GM21576 (cell line): Measurements from ENCODE around the gene SLC25A6.
A peak's percentile ranks its signal among the peaks of the same experiment; 100 is the strongest.
"Not testable (repeated sequence)": the region's sequence is repeated elsewhere in the genome, so short reads cannot be mapped to it uniquely, and the experiment has no call there.

Source experiments
- ATAC-seq: cut with Tn5 transposase; IDR thresholded peaks from one replicate; pipeline ENCODE4 v1.9.1; 2021; ENCODE audit warnings: mild to moderate bottlenecking, moderate library complexity; ENCODE audit not compliant: unreplicated experiment

SLC25A6 gene

GRCh38 chrX:1391707-1392375 is at the start of gene SLC25A6:
SLC25A6 (minus strand) TSS chrX:1392113; CDS start chrX:1392009, 104 bp downstream.
- ATAC-seq, result peak; percentile 97

DNA sequence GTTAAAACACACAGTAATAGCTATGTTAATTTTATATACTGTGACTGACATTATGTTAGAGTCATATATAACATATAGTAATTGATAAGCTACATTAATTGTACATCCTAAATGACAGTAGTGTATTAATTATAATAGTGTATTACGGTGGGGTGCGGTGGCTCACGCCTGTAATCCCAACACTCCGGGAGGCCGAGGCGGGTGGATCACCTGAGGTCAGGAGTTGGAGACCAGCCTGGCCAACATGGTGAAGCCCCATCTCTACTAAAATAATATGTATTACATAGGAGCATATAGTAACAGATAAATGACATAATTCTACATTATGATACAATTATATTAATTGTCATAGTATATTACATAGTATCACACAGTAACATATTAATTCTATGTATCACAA is 48.6 kb upstream of the SLC25A6 start:
- no peak for ATAC-seq

DNA sequence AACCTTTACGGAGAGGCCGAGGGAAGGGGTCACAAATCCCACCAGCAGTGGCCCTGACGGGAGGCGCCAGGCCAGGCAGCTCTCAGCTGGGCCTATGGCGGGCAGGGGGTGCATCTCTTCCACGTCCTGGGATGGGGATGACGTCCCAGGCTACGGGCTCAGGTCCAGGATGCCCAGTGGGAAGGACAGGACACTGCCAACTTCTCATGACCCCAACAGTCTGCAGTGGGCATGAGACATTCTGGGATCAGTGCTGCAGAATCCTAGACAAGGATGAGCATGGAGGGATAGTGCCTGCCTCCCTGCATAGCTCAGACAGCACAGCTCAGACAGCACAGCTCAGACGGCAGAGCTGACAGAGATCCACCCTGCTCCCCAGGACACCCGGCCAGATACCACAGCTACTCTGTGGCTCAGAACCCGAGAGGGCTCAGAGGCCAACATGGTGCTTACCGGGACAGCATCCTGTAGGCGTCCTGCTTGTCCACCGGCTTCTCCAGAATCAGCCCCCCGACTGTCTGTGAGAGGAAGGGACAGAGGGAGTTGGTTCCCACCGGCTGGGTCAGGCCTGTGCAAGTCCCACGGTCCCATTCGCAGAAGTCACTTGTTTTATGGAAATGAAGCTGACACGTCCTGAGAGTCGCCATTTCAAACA is 43.5 kb upstream of the SLC25A6 start:
- no peak for ATAC-seq

DNA sequence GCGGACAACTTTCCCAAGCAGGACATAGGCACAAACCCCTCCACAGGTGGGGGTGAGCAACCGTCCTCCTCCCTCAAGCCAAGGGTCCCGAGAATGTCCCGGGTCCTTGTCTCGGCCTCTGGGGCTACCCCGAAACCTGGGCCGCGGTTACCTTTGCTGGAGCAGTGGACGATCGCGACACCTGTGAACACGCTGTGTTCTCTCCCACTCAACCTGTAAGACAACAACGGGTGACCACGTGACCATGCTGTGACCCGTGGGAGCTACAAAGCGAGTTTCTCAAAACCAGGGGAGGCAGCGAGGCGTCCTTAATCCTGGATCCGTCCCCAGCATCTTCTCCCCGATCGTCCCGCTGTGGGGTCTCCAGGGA is 42.9 kb upstream of the SLC25A6 start:
- no peak for ATAC-seq

GRCh38 chrX:1433646-1434357 is 41.9 kb upstream of the SLC25A6 start:
- no peak for ATAC-seq

GRCh38 chrX:1430451-1430850 is 38.5 kb upstream of the SLC25A6 start:
- no peak for ATAC-seq

- no peak for ATAC-seq
Measured at GRCh38 chrX:1427756-1428155, 35.8 kb upstream of the SLC25A6 start.

DNA sequence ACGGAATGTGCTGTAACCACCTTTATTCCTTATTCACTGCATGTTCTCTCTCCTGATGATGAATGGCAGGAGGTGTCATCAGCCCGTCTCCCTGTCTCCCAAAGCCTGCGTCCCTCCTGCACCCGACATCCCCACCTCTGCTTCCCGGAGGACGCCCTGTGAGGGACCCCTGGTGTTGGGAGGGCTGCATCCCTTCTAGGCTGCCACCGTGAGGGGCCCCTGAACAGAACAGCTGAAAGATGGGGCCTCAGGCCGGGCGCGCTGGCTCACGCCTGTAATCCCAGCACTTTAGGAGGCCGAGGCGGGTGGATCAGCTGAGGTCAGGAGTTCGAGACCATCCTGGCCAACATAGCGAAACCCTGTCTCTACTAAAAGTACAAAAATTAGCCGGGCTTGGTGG is 34.4 kb upstream of the SLC25A6 start:
- not testable (repeated sequence) for ATAC-seq

- no peak for ATAC-seq
Measured at GRCh38 chrX:1425381-1425780, 33.5 kb upstream of the SLC25A6 start.

DNA sequence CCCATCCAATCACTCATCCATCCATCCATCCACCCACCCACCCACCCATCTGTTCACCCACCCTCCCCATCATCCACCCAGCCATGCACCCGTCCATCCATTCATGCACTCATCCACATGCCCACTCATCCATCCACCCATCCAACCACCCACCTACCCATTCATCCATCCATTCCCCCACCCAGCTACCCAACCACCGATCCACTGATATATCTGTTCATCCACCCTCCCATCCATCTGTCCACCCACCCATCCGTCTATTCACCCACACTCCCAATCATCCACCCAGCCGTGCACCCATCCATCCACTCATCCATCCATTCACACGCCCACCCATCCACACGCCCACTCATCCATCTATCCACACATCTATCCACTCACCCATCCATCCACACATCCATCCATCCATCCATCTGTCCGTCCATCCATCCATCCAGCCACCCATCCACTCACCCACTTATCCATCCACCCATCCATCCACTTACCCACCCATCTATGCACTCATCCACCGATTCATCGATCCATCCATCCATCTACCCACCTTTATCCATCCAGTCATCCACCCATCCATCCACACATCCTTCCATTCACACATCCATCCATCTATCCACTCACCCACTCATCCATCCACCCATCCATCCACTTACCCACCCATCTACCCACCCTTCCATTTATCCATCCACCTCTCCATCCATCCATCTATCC is 32.4 kb upstream of the SLC25A6 start:
- no peak for ATAC-seq

GRCh38 chrX:1423215-1423614 is 31.3 kb upstream of the SLC25A6 start:
- ATAC-seq, result no peak

DNA sequence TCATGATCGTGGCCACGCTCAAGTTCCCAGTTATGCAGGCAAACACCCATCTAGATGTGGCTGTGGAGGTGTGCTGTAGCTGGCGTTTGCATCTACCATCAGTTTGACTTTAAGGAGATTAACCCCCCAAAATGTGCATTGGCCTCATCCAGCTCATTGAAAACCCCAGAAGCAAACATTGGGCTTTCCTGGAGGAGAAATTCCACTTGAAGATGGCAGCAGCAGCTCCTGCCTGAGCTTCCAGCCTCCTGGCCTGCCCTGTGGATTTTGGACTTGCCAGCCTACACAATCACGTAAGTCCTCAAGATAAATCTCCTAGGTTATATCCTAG is 30.2 kb upstream of the SLC25A6 start:
- no peak for ATAC-seq

DNA sequence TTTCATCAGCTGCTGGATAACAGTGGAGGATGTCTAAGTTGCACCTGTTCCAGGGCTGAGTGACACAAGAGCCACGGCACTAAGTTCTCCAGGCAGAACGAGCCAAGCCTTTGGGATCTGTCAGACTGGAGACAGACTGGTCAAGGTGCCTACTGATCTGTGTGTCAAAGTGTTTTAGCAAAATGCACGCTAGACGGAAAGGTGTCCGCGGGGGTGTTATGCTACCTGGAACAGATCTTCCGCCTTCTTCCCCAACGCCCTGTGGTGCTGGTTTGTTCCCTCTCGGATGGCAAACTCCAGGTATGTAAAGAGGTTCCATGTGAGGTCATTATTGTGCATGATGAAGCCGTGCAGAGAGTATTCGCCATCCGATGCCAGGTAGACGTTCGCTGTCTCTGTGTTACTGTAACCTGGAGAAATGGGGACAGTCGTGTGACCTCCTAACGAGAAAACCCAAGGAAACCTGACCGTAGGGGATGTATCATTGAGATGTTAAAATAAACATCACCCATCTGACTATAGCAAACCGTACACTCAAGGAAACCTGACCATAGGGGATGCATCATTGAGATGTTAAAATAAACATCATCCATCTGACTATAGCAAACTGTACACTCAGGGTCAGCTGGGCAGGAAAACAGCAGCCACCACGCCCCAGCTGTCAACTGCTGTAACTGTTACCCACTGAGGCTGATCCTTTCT is 29.7 kb upstream of the SLC25A6 start:
- ATAC-seq, result no peak

GRCh38 chrX:1420371-1420770 is 28.5 kb upstream of the SLC25A6 start:
- ATAC-seq, result no peak

DNA sequence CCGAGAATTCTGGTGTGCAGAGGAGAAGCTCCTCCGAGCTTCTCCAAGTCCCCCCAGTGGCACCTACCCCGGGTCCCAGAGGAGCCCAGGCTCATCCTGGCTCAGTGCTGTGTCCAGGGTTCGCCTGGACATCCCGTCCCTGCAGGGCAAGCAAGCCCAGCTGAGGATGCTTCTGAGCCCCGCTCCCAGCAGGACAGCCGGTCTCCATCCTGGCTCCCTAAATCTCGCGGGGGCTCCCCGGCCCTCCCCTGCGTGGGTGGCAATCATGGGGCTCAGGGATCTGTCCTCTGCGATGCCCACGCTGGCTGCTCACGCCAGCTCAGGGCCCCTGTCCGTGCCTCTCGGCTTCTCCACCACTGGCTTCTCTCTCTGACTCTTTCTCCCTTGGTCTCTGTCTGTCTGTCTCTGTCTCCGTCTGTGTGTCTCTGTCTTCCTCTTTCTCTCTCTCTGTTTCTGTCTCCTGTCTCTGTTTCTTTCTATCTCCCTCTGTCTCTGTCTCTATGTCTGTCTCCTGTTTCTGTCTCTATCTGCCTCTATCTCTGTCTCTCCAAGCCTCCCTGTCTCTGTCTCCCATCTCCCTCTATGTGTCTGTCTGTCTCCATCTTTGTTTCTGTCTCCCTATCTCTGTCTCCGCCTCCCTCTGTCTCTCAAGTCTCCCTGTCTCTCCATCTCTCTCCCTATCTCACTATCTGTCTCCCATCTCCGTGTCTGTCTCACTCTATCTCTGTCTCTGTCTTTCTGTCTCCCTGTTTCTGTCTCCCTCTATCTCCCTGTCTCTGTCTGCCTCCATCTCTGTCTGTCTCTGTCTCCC is 27.8 kb upstream of the SLC25A6 start:
- no peak for ATAC-seq

- ATAC-seq, result no peak
Measured at GRCh38 chrX:1418901-1419544, 27.1 kb upstream of the SLC25A6 start.

- no peak for ATAC-seq
Measured at GRCh38 chrX:1417921-1418771, 26.2 kb upstream of the SLC25A6 start.

DNA sequence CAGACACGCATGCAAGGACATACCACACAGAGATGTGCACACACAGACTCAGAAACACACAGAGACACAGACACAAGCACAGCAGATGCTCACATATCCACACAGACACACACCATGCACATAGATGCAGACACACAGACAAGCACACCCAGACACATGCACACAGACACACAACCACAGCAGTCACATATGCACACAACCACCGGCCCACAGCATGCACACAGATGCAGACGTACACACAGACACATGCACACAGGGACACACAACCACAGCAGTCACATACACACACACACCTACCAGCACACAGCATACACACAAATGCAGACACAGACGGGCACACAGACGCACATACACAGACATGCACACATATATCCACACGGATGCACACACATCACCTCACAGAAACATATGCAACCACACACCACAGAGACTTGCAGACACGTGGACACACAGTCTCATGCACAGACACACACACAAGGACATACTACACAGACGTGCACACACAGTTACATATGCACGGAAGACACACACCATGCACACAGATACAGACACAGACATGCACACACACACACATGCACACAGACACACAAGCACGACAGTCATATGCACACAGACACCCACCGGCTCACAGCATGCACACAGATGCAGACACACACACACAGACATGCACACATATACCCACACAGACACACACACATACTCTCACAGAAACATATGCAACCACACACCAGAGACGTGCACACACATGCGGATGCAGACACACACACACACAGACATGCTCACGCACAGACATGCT is 25.2 kb upstream of the SLC25A6 start:
- no peak for ATAC-seq
